GM08714 (cell line): Measurements from ENCODE around the gene MAP4K3.
"Not testable (repeated sequence)": the region's sequence is repeated elsewhere in the genome, so short reads cannot be mapped to it uniquely, and the experiment has no call there.

Experiments
- H3K4me3 ChIP-seq: fragments of 200-500 bp; sonication (Bioruptor generic); 2 replicates; pipeline ENCODE4 v1.5.1; 2014; ENCODE audit warnings: mild to moderate bottlenecking, low read length, inconsistent platforms
- ZNF274 ChIP-seq: IDR thresholded peaks from 2 replicates; pipeline ENCODE4 v1.6.1; 2012; ENCODE audit warnings: mild to moderate bottlenecking, low read depth, low read length

The MAP4K3 gene

DNA sequence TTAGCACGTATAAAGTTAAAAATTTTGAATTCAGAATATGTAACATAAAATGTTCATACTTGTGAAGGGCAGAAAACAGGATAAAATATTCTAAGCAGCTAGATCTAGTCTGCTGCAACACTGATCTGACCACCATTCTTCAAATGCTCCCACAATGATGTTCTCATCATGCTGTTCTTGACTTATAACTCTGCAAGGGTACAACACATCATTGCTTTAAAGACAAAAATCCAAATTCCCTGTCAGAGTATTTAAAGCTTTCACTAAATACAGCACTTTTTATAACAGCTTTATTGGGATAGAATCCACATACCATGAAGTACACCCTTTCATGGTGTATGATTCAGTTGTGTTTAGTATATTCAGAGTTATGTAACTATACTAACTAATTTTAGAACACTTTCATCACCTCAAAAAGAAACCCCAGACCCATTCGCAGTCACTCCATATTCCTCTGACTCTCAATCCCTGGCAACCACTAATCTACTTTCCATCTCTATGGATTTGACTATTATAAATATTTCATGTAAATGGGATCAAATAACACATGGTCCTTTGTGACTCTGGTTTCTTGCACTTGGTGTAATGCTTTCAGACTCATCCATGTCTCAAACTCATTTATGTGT is 56.4 kb downstream of the MAP4K3 start:
- no peak for TF ChIP-seq ZNF274
- H3K4me3 ChIP-seq: no peak overlapping the region

GRCh38 chr2:39379643-39380524 is 57.2 kb downstream of the MAP4K3 start:
- TF ChIP-seq ZNF274: no peak

DNA sequence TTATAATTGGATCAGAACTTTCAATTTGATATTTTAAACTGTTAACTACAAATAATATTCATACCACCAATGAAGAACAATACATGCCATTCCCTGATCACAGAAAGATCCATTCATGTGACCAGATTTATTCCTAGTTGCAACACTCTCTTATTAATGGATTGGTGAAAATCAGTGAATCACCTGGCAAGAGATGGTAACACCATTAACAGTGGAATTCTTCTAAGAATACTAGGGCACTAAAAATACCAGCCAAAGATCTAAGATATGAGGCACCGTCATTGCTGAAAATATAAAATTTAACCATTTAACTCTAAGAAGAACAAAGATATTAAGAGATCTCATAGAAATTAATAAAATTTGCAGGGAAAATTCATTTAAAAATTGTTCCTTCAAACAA is 58.1 kb downstream of the MAP4K3 start:
- no peak overlapping the region for H3K4me3 ChIP-seq

More at GRCh38 chr2:39379643-39380524, 57.2 kb downstream of the MAP4K3 start:
- H3K4me3 ChIP-seq: no peak overlapping the region

DNA sequence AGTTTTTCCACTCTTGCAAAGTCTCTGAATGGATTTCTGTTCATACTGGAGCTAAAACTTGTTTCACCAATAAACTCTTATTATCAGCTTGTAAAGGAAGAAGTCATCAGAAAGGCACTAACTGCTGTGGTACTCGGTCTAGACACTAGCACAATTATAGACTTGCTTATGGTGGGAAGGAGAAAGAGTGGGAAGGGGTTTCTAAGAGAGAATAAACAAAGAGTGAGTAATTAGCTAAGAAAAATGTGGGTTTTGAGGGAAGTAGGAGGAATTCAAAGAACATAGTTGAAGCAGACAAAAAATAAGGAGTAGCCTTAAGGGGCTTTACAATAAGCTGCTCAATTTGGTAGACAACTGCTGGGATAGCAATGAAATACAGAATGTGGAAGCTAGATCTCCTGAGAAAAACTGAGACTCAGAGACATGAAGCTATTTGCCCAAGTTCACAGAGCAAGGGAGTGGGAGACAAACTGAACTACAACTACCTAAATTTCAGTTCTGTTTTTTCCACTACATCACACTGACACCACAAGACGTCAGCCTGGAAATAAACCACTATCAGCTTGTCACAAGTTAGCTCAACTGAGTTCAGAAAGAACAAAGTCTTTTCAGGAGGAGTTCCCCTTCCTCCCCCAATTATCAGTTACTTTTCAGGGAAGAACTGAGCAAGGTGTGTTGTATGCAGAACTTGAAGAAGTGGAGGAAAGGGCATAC is 59.7 kb downstream of the MAP4K3 start:
- no peak overlapping the region for H3K4me3 ChIP-seq
- TF ChIP-seq ZNF274: no peak

More for the DNA sequence above, 58.1 kb downstream of the MAP4K3 start:
- TF ChIP-seq ZNF274: no peak

DNA sequence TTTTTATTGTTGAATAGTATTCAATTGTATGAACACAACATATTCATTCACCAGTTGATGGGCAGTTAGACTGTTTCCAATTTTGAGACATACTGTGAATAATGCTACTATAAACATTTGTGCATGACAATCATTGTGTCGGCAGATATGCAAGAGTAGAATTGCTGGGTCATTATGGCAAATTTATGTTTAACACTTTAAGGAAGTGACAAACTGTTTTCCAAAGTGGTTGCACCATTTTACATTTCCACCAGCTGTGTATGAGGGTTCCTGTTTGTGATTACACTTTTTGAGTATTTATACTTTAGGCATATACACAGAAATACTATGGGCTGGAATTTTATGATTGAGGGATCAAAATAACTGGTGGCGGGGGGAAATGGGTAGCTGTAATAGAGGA is 61.2 kb downstream of the MAP4K3 start:
- H3K4me3 ChIP-seq: no peak overlapping the region
- TF ChIP-seq ZNF274: no peak

DNA sequence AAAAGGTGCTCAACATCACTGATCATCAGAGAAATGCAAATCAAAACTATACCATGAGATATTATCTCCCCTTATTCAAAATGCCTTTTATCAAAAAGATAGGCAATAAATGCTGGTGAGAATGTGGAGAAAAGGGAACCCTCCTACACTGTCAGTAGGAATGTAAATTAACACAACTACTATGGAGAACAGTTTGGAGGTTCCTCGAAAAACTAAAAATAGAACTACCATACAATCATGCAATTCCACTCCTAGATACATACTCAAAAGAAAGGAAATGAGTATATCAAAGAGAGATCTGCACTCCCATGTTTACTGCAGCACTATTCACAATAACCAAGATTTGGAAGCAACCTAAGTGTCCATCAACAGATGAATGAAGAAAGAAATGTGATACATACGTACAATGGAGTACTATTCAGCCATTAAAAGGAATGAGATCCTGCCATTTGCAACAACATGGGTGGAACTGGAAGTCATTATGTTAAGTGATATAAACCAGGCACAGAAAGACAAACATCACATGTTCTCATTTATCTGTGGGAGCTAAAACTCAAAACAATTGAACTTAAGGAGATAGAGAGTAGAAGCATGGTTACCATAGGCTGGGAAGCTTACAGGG is 63.8 kb downstream of the MAP4K3 start:
- TF ChIP-seq ZNF274: no peak
- no peak overlapping the region for H3K4me3 ChIP-seq

GRCh38 chr2:39370101-39370500 is 67.0 kb downstream of the MAP4K3 start:
- no peak for TF ChIP-seq ZNF274
- no peak overlapping the region for H3K4me3 ChIP-seq

- no peak for TF ChIP-seq ZNF274
- H3K4me3 ChIP-seq: no peak overlapping the region
These were observed 68.2 kb downstream of the MAP4K3 start for GRCh38 chr2:39368846-39369245.

DNA sequence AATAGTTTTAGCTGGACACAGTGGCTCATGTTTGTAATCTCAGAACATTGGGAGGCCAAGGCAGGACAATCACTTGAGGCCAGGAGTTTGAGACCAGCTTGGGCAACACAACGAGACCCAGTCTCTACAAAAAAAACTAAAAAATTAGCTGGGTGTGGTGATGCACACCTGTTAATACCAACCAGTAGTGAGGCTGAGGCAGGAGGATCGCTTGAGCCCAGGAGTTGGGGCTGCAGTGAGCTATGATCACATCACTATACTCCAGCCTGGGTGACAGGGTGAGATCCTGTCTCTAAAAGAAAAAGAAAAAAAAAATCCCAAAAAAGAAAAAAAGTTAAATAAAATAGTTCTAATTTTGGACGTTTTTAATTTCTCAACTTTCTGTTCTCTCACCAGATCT is 68.7 kb downstream of the MAP4K3 start:
- H3K4me3 ChIP-seq: no peak overlapping the region
- no peak for TF ChIP-seq ZNF274

GRCh38 chr2:39362595-39362994 is 74.5 kb downstream of the MAP4K3 start:
- no peak for TF ChIP-seq ZNF274
- H3K4me3 ChIP-seq: no peak overlapping the region

- no peak for TF ChIP-seq ZNF274
- H3K4me3 ChIP-seq: no peak overlapping the region
These were observed 75.6 kb downstream of the MAP4K3 start for GRCh38 chr2:39361511-39361910.

DNA sequence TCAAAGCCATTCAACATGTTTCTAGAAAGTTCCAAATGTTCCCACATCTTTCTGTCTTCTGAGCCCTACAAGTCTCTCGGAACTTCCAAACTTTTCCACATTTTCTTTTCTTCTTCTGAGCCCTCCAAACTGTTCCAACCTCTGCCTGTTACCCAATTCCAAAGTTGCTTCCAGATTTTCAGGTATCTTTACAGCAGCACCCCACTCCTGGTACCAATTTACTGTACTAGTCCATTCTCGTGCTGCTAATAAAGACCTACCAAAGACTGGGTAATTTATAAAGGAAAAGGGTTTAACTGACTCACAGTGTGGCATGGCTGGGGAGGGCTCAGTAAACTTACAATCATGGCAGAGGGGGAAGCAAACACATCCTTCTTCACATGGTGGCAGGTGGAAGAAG is 76.7 kb downstream of the MAP4K3 start:
- H3K4me3 ChIP-seq: not testable (repeated sequence)

GRCh38 chr2:39359453-39360038 is 77.5 kb downstream of the MAP4K3 start:
- H3K4me3 ChIP-seq: no peak overlapping the region
- no peak for TF ChIP-seq ZNF274
